Mesenchymal stem cell (in vitro differentiated cells and primary cell): Measurements from ENCODE around the gene STAM.

Experiments used
- DNase-seq: peaks from one replicate; pipeline ENCODE4 v3.0.0-alpha.2; 2013
- H2AFZ ChIP-seq: one replicate; pipeline ENCODE4 v1.6.1; 2013; ENCODE audit warnings: low read depth, mild to moderate bottlenecking, control low read depth, inconsistent platforms, low read length, moderate library complexity
- H2AK5ac ChIP-seq: 2 replicates; pipeline ENCODE4 v1.6.1; 2013; ENCODE audit warnings: low read length, moderate library complexity, mild to moderate bottlenecking, inconsistent platforms; ENCODE audit not compliant: severe bottlenecking
- H2BK120ac ChIP-seq: one replicate; pipeline ENCODE4 v1.6.1; 2013; ENCODE audit warnings: low read depth, mild to moderate bottlenecking, inconsistent platforms, low read length, moderate library complexity
- H2BK12ac ChIP-seq, 2 experiments: one replicate each; pipeline ENCODE4 v1.6.1; 2013; ENCODE audit warnings: inconsistent platforms in 2 of 2, low read length in 2 of 2, mild to moderate bottlenecking in 2 of 2, moderate library complexity in 2 of 2, control low read depth in 1 of 2
- H2BK15ac ChIP-seq: one replicate; pipeline ENCODE4 v1.6.1; 2013; ENCODE audit warnings: mild to moderate bottlenecking, low read depth, inconsistent platforms; ENCODE audit not compliant: poor library complexity, severe bottlenecking
- H2BK5ac ChIP-seq: 2 replicates; pipeline ENCODE4 v1.6.1; 2013; ENCODE audit warnings: low read depth, mild to moderate bottlenecking, low read length, control low read depth, inconsistent platforms; ENCODE audit not compliant: poor library complexity, severe bottlenecking
- H3K14ac ChIP-seq, 2 experiments: one replicate each; pipeline ENCODE4 v1.6.1; 2013; ENCODE audit warnings: inconsistent platforms in 2 of 2, low read length in 2 of 2, control low read depth in 1 of 2, mild to moderate bottlenecking in 1 of 2, moderate library complexity in 1 of 2
- H3K18ac ChIP-seq, 2 experiments: one replicate each; pipeline ENCODE4 v1.6.1; 2013; ENCODE audit warnings: inconsistent platforms in 2 of 2, low read length in 2 of 2, control low read depth in 1 of 2, low read depth in 1 of 2, mild to moderate bottlenecking in 1 of 2
- H3K23ac ChIP-seq, 2 experiments: one replicate each; pipeline ENCODE4 v1.6.1; 2013; ENCODE audit warnings: inconsistent platforms in 2 of 2, low read length in 2 of 2, mild to moderate bottlenecking in 2 of 2, moderate library complexity in 2 of 2, control low read depth in 1 of 2
- H3K27ac ChIP-seq: 2 replicates; pipeline ENCODE4 v1.5.1; 2013; ENCODE audit warnings: mild to moderate bottlenecking, moderate library complexity, low read length, control low read depth, inconsistent platforms; ENCODE audit not compliant: poor library complexity, severe bottlenecking
- H3K27me3 ChIP-seq, 2 experiments: 2 replicates each; pipeline versions ENCODE4 v1.6.1 to v1.7.0; 2013; ENCODE audit warnings: low read length in 2 of 2, mild to moderate bottlenecking in 2 of 2, moderate library complexity in 2 of 2, control low read depth in 1 of 2, inconsistent platforms in 1 of 2; ENCODE audit not compliant: control insufficient read depth in 1 of 2, insufficient read depth in 1 of 2
- H3K36me3 ChIP-seq, 2 experiments: 2 replicates each; pipeline versions ENCODE4 v1.6.1 to v1.7.0; 2013; ENCODE audit warnings: low read length in 2 of 2, control low read depth in 1 of 2, inconsistent platforms in 1 of 2, low read depth in 1 of 2, mild to moderate bottlenecking in 1 of 2; ENCODE audit not compliant: insufficient read depth in 2 of 2, control insufficient read depth in 1 of 2
- H3K4ac ChIP-seq, 2 experiments: one replicate each; pipeline ENCODE4 v1.6.1; 2013; ENCODE audit warnings: inconsistent platforms in 2 of 2, low read length in 2 of 2, mild to moderate bottlenecking in 2 of 2, moderate library complexity in 2 of 2, control low read depth in 1 of 2, low read depth in 1 of 2
- H3K4me1 ChIP-seq: 2 replicates; pipeline ENCODE4 v1.6.1; 2013; ENCODE audit warnings: low read depth, low read length, control low read depth; ENCODE audit not compliant: control insufficient read depth, insufficient read depth
- H3K4me2 ChIP-seq: 2 replicates; pipeline ENCODE4 v1.6.1; 2013; ENCODE audit warnings: low read length, mild to moderate bottlenecking, inconsistent platforms; ENCODE audit not compliant: poor library complexity, severe bottlenecking
- H3K4me3 ChIP-seq, 2 experiments: 2 replicates each; pipeline versions ENCODE4 v1.5.1 to v1.7.0; 2013; ENCODE audit warnings: low read length in 2 of 2, mild to moderate bottlenecking in 2 of 2, control low read depth in 1 of 2, low read depth in 1 of 2; ENCODE audit not compliant: insufficient read depth in 1 of 2
- H3K79me1 ChIP-seq: replicated peaks from 2 replicates; pipeline ENCODE4 v1.6.1; 2013; ENCODE audit warnings: mild to moderate bottlenecking, control low read depth, low read length, inconsistent platforms; ENCODE audit not compliant: poor library complexity, severe bottlenecking
- H3K9ac ChIP-seq: 2 replicates; pipeline ENCODE4 v1.7.0; 2013; ENCODE audit warnings: mild to moderate bottlenecking, low read length, moderate library complexity
- H3K9me3 ChIP-seq: 2 replicates; pipeline ENCODE4 v1.7.0; 2013; ENCODE audit warnings: mild to moderate bottlenecking, low read length; ENCODE audit not compliant: control insufficient read depth
- H4K8ac ChIP-seq: one replicate; pipeline ENCODE4 v1.6.1; 2013; ENCODE audit warnings: inconsistent platforms, mild to moderate bottlenecking, low read length, moderate library complexity
- H4K91ac ChIP-seq: one replicate; pipeline ENCODE4 v1.6.1; 2013; ENCODE audit warnings: mild to moderate bottlenecking, low read length, inconsistent platforms
- WGBS: methylation state at CpG from one replicate; pipeline ENCODE4 v1.1.7; 2013; ENCODE audit warnings: mixed read lengths; 5-methylcytosine and 5-hydroxymethylcytosine counted together

Gene STAM

DNA sequence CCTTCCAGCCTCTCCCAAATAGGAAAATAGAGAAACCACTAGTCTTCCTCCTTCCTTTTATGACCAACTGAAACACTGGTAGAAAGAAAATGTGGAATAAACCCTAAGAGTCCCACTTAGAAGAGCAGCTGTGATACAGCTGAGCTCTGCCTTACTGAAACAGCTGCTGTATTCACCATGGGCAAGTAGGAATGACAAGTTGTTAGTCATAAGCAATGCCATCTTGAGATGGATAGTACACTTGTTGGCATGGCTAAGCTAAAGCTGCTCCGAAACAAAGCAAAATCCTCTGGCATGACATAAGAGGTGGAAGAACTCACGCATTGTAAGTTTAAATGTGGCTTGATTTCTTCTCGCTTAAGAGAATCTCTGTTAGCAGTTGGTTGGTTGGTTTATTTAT, 59.8 kb downstream of the STAM start:
- no peak overlapping the region for H3K14ac ChIP-seq
- no peak overlapping the region for H2BK120ac ChIP-seq

DNA sequence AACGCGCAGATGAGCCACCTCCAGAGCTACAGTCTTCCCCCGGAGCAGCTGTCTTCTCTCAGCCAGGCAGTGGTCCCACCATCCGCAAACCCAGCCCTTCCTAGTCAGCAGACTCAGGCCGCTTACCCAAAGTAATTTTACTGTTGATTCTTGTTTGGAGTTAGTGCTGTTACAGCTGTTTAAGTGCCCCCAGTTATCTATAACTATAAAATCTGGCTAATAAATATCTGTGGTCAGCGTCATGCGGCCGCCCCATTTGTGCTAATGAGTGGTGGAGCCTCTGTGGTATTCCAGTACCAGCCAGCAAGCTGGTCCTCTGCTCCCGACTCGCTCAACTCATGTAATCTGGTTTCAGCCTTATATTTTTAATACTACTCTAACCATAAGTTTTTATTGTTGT, 64.9 kb downstream of the STAM start:
- Histone ChIP-seq H3K9me3 (no peaks in the 10 kb centered on the region), H3K27me3 (no peaks in the 10 kb centered on the region), H3K27ac (no peak overlapping the region), H3K4me1 (peaks cover 5% of the 10 kb centered on the region), H2BK12ac (no peak overlapping the region), H2BK120ac (no peak overlapping the region), H2AK5ac (no peak overlapping the region), H3K36me3 (peaks cover 11 to 90% of the 10 kb centered on the region in 2 experiments), H3K4me3 (no peak overlapping the region), H3K4ac (no peak overlapping the region), H3K4me2 (no peak overlapping the region), H4K8ac (no peak overlapping the region), H3K9ac (no peak overlapping the region), H2BK5ac (no peak overlapping the region), H2BK15ac (no peak overlapping the region), H3K79me1 (peaks cover 14% of the 10 kb centered on the region), H3K23ac (no peak overlapping the region), H3K14ac (no peak overlapping the region), H2AFZ (no peak overlapping the region), H4K91ac (no peak overlapping the region), H3K18ac (no peak overlapping the region)
- DNase-seq, result no peak
- WGBS, result 100% methylated on average over 5 of the region's 10 CpGs

More for the DNA sequence above, 59.8 kb downstream of the STAM start:
- Histone ChIP-seq H3K4me3 (no peak overlapping the region), H2BK15ac (no peak overlapping the region), H2AK5ac (no peak overlapping the region), H3K9me3 (no peaks in the 10 kb centered on the region), H2BK12ac (no peak overlapping the region), H3K4me2 (no peak overlapping the region), H3K27me3 (no peaks in the 10 kb centered on the region), H3K9ac (no peak overlapping the region), H3K79me1 (peaks cover 10% of the 10 kb centered on the region), H3K23ac (no peak overlapping the region), H3K4me1 (no peaks in the 10 kb centered on the region), H3K4ac (no peak overlapping the region), H3K27ac (no peak overlapping the region), H3K18ac (no peak overlapping the region), H2BK5ac (no peak overlapping the region), H4K91ac (no peak overlapping the region), H2AFZ (no peak overlapping the region), H4K8ac (no peak overlapping the region), H3K36me3 (peaks cover 2 to 74% of the 10 kb centered on the region in 2 experiments)
- no peak for DNase-seq
- WGBS, result 99% methylated on average over 3 of the region's 3 CpGs

DNA sequence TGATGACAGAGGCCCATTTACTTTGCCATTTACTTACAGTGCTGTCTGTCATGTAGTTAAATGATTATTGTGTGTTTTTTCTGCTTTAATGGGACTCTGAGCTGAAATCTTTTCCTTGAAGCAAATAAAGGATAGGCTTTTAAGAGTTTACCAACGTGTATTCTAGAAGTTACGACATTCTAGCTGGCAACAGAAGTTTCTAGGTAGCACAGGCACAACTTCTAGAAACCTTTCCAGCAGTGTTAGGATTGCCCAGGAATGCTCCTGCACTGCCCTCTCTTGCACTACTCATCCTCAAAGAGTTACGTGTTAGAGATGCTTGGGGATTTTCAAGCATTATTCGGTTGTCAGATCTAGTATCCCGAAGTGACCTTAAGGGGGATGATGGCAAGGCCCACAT, 65.5 kb downstream of the STAM start:
- peaks cover 18% of the 10 kb centered on the region for H3K79me1 ChIP-seq

DNA sequence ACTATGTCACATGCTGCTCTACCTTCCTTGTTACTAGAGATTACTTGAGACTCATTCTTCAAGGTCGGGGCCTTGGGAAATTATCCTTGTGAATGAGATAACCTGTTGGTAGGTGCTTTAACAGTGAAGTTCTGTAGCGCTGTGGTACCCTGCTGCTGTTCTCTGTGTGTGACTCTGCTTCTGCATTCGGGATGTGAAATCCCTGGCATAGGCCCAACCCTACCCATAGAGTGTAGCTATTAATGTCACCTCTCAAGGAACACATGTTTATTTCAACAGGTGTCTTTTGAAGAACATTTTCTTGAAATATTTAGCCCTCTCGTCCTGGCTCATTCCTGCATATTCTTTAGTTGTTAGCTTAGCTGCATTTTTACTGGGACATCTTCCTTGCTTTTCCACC, 66.2 kb downstream of the STAM start:
- H3K9ac ChIP-seq, result no peak overlapping the region
- no peak overlapping the region for H3K23ac ChIP-seq
- no peak overlapping the region for H2BK120ac ChIP-seq
- H3K9me3 ChIP-seq, result no peaks in the 10 kb centered on the region
- H2BK5ac ChIP-seq, result no peak overlapping the region
- no peak overlapping the region for H4K8ac ChIP-seq
- H3K4me2 ChIP-seq, result no peak overlapping the region
- H3K36me3 ChIP-seq, result peaks cover 16 to 90% of the 10 kb centered on the region in 2 experiments
- peaks cover 5% of the 10 kb centered on the region for H3K4me1 ChIP-seq
- no peak overlapping the region for H2BK15ac ChIP-seq
- H2AFZ ChIP-seq, result no peak overlapping the region
- no peak overlapping the region for H2BK12ac ChIP-seq
- 98% methylated on average over 3 of the region's 4 CpGs for WGBS
- H3K27me3 ChIP-seq, result no peaks in the 10 kb centered on the region
- H3K27ac ChIP-seq, result no peak overlapping the region
- no peak overlapping the region for H3K4me3 ChIP-seq
- no peak overlapping the region for H4K91ac ChIP-seq
- no peak for DNase-seq
- peaks cover 21% of the 10 kb centered on the region for H3K79me1 ChIP-seq
- H3K14ac ChIP-seq, result no peak overlapping the region
- no peak overlapping the region for H2AK5ac ChIP-seq
- H3K4ac ChIP-seq, result no peak overlapping the region
- H3K18ac ChIP-seq, result no peak overlapping the region

More for the DNA sequence above, 65.5 kb downstream of the STAM start:
- no peak overlapping the region for H4K8ac ChIP-seq
- no peak overlapping the region for H3K18ac ChIP-seq
- H3K4me2 ChIP-seq, result no peak overlapping the region
- H3K23ac ChIP-seq, result no peak overlapping the region
- H3K14ac ChIP-seq, result no peak overlapping the region
- no peak overlapping the region for H2AFZ ChIP-seq
- H2BK120ac ChIP-seq, result no peak overlapping the region
- DNase-seq, result no peak
- H3K36me3 ChIP-seq, result peaks cover 13 to 90% of the 10 kb centered on the region in 2 experiments
- no peak overlapping the region for H3K4me3 ChIP-seq
- H2BK15ac ChIP-seq, result no peak overlapping the region
- no peak overlapping the region for H2BK12ac ChIP-seq
- no peak overlapping the region for H3K27ac ChIP-seq
- no peaks in the 10 kb centered on the region for H3K9me3 ChIP-seq
- H2AK5ac ChIP-seq, result no peak overlapping the region
- no peak overlapping the region for H4K91ac ChIP-seq
- peaks cover 5% of the 10 kb centered on the region for H3K4me1 ChIP-seq
- no peak overlapping the region for H3K4ac ChIP-seq
- H2BK5ac ChIP-seq, result no peak overlapping the region
- H3K27me3 ChIP-seq, result no peaks in the 10 kb centered on the region
- H3K9ac ChIP-seq, result no peak overlapping the region
- WGBS, result 97% methylated on average over 5 of the region's 5 CpGs
